Kidney (tissue), 14 donors: ENCODE measurements around the gene STAG2. TPM values are rescaled to one million over a fixed set of nuclear protein-coding genes. Genes with fewer than 3 reads are reported as not detected.
A peak's percentile ranks its signal among the peaks of the same experiment; 100 is the strongest.
"Not testable (repeated sequence)": the region's sequence is repeated elsewhere in the genome, so short reads cannot be mapped to it uniquely, and the experiment has no call there.

Experiments used
- DNase-seq, 5 donors: peaks; one replicate each; pipeline ENCODE4 v3.0.0-alpha.2; 2013 to 2020
- FAIRE-seq: peaks from 2 replicates; lab custom pipeline; 2012; peaks lifted over from hg19 to GRCh38; lab: Jason Lieb, UNC
- H3K27ac ChIP-seq, 2 donors: one replicate each; pipeline ENCODE4 v1.7.0; 2013; ENCODE audit warnings: low read depth in 2 of 2, low read length in 2 of 2, inconsistent platforms in 1 of 2
- H3K27me3 ChIP-seq: one replicate; pipeline ENCODE4 v1.7.1; 2013; ENCODE audit warnings: low read length, inconsistent platforms; ENCODE audit not compliant: control insufficient read depth, insufficient read depth
- H3K36me3 ChIP-seq, 3 donors: one replicate each; pipeline versions ENCODE4 v1.7.0 to v1.7.1; 2013; ENCODE audit warnings: low read length in 3 of 3, control low read depth in 1 of 3, inconsistent platforms in 1 of 3; ENCODE audit not compliant: insufficient read depth in 3 of 3, control insufficient read depth in 2 of 3
- H3K4me1 ChIP-seq, 3 donors: one replicate each; pipeline versions ENCODE4 v1.7.0 to v1.7.1; 2013; ENCODE audit warnings: low read length in 3 of 3, inconsistent platforms in 1 of 3, low read depth in 1 of 3; ENCODE audit not compliant: control insufficient read depth in 2 of 3, insufficient read depth in 2 of 3
- H3K4me3 ChIP-seq, 3 donors: one replicate each; pipeline versions ENCODE4 v1.7.0 to v1.8.1; 2013; ENCODE audit warnings: low read length in 3 of 3, control low read depth in 1 of 3, inconsistent platforms in 1 of 3
- H3K9ac ChIP-seq, 3 donors: one replicate each; pipeline versions ENCODE4 v1.7.0 to v1.7.1; 2013; ENCODE audit warnings: low read length in 3 of 3, control low read depth in 1 of 3, inconsistent platforms in 1 of 3
- H3K9me3 ChIP-seq, 3 donors: one replicate each; pipeline versions ENCODE4 v1.7.0 to v1.7.1; 2013; ENCODE audit warnings: low read length in 3 of 3, control low read depth in 1 of 3, inconsistent platforms in 1 of 3; ENCODE audit not compliant: control insufficient read depth in 2 of 3, insufficient read depth in 1 of 3
- CTCF ChIP-seq: IDR thresholded peaks from 3 replicates; pipeline ENCODE4 v1.5.1; 2012; ENCODE audit warnings: mild to moderate bottlenecking, moderate library complexity, borderline replicate concordance; ENCODE audit not compliant: insufficient read depth; ENCODE audit errors: extremely low read depth
- intact Hi-C: fragments of 100-400 bp; cut with DNase I; formaldehyde crosslinking; loops from one replicate; pipeline ENCODE4 v1.11.1; 2022
- polyA plus RNA-seq: library from polyadenylated mRNA; stranded (reverse); fragments of 350-450 nt; fragmentation: Illumina TruSeq; extraction: RNeasy Lipid Tissue Mini Kit (QIAGEN cat#74804); gene quantifications from one replicate; pipeline ENCODE4 v1.2.3, GENCODE V29; 2014; ENCODE audit warnings: low read depth, low replicate concordance; ENCODE audit not compliant: insufficient read depth
- total RNA-seq: library from RNA; stranded (reverse); fragmentation: NEBNext Ultra II Directional; extraction: Animal tissue kit (Norgen Biotek cat#: 25700); gene quantifications from one replicate; pipeline ENCODE4 v1.2.1, GENCODE V29; 2021
- donor health status: control.
- donor health status: control.
- donor health status: control.
- donor health status: control.
- donor health status: control.
- donor health status: DM: yes; HTN: yes; CAD: no.
- donor health status: Normal renal cell carcinoma (clear cell type).

The STAG2 gene
- total and polyA plus RNA-seq, 2 donors from 2014 or later = 18.2 to 66.0 TPM

DNA sequence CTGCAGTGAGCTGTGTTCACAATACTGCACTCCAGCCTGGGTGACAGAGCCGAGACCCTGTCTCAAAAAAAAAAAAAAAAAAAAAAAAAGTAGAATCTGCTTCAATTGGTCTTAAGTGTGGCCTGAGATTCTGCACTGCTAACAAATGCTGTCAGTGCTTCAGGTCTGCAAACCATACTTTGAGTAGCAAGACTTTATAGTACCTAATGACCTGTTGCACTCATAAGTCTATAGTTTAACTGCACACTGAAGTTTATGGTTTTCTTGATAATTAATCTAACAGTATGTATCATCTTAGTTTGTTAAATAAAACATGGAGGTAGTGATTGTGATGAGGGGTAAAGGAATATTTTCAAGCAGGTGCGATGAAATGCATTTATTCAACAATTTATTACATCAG is 135.6 kb downstream of the STAG2 start:
- Histone ChIP-seq H3K9me3 (no peaks in the 10 kb centered on the region), H3K36me3 (peaks cover 0 to 23% (median 5%) of the 10 kb centered on the region in 3 donors), H3K4me3 (no peak overlapping the region), H3K27ac (no peak overlapping the region), H3K27me3 (no peaks in the 10 kb centered on the region), H3K4me1 (no peaks in the 10 kb centered on the region), H3K9ac (no peak overlapping the region)
- DNase-seq (no peak), FAIRE-seq (no peak)
- no peak for TF ChIP-seq CTCF
- intact Hi-C loops = no loop called here

- DNase-seq (peak in 2 of 5 donors; percentile 8 to 16), FAIRE-seq (peak; percentile 97)
Observed at GRCh38 chrX:124098089-124098488, 136.6 kb downstream of the STAG2 start.

DNA sequence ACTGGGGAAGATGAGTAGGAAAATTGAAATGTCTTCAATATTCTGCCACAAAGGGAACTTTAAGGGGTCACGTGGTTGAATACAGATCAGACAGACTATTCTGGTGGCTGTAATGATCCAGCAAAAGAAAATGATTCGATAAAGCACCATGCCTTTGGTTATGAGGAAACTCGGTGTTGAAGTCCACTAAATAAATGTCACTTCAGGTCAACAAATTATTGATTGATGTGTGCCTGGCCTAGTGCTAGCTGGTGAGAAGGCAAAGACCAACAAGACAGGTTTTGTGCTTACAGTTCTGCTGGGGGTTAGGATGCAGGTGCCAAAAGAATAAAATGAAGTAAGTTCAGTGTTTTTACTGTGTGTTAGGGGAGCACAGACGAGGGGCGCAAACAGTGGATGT is 142.5 kb downstream of the STAG2 start:
- no peaks in the 10 kb centered on the region for H3K9me3 ChIP-seq
- no peak overlapping the region for H3K27ac ChIP-seq
- H3K4me1 ChIP-seq = no peaks in the 10 kb centered on the region
- no peak for TF ChIP-seq CTCF
- no peaks in the 10 kb centered on the region for H3K27me3 ChIP-seq
- intact Hi-C loops = no loop called here
- DNase-seq (no peak), FAIRE-seq (no peak)
- H3K9ac ChIP-seq = no peak overlapping the region
- H3K4me3 ChIP-seq = no peak overlapping the region
- peaks cover 0 to 5% (median 0%) of the 10 kb centered on the region in 3 donors for H3K36me3 ChIP-seq

More at GRCh38 chrX:124098089-124098488, 136.6 kb downstream of the STAG2 start:
- Histone ChIP-seq H3K9ac (no peak overlapping the region), H3K27me3 (no peaks in the 10 kb centered on the region), H3K9me3 (no peaks in the 10 kb centered on the region), H3K27ac (no peak overlapping the region), H3K4me3 (no peak overlapping the region), H3K36me3 (peaks cover 0 to 20% (median 5%) of the 10 kb centered on the region in 3 donors), H3K4me1 (no peaks in the 10 kb centered on the region)
- TF ChIP-seq CTCF = peak; percentile 37
- intact Hi-C loops = no loop called here

GRCh38 chrX:124104512-124104911 is 143.0 kb downstream of the STAG2 start:
- H3K27me3 ChIP-seq, H3K4me1 ChIP-seq, H3K27ac ChIP-seq, H3K36me3 ChIP-seq, H3K9me3 ChIP-seq, intact Hi-C loops, DNase-seq, H3K4me3 ChIP-seq, FAIRE-seq, H3K9ac ChIP-seq: not testable (repeated sequence)
